Panc1 (cell line): ENCODE measurements around the gene ZNF501.

ENCODE experiments used
- POLR2AphosphoS5 ChIP-seq: IDR thresholded peaks from 2 replicates; pipeline ENCODE4 v1.6.1; 2012; ENCODE audit warnings: mild to moderate bottlenecking, low read depth, low read length, moderate library complexity
- SIN3A ChIP-seq: IDR thresholded peaks from 2 replicates; pipeline ENCODE4 v1.6.1; 2012; ENCODE audit warnings: low read depth, mild to moderate bottlenecking, low read length, moderate library complexity, borderline replicate concordance; ENCODE audit not compliant: insufficient read depth
- TF ChIP-seq, protein P1 (sequence below): fragments of 450-650 bp; IDR thresholded peaks from 2 replicates; pipeline ENCODE4 v1.5.1; 2017; ENCODE audit warnings: mild to moderate bottlenecking
- TF ChIP-seq, protein P2 (sequence below), 2 experiments: IDR thresholded peaks; 2 replicates each; pipeline ENCODE4 v1.6.1; 2011 to 2012; ENCODE audit warnings: low read depth in 2 of 2, control low read depth in 1 of 2, low read length in 1 of 2, mild to moderate bottlenecking in 1 of 2, moderate library complexity in 1 of 2; ENCODE audit not compliant: insufficient read depth in 1 of 2

DNA sequence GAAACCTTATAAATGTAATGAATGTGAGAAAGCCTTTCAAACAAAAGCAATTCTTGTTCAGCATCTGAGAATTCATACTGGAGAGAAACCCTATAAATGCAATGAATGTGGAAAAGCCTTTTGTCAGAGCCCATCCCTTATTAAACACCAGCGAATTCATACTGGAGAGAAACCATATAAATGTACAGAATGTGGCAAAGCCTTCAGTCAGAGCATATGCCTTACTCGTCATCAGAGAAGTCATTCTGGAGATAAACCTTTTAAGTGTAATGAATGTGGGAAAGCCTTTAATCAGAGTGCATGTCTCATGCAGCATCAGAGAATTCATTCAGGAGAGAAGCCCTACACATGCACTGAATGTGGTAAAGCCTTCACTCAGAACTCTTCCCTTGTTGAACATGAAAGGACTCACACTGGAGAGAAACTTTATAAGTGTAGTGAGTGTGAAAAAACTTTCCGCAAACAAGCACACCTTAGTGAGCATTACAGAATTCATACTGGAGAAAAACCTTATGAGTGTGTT lies 5.3 kb downstream of the ZNF501 start:
- TF ChIP-seq, protein P1, sequence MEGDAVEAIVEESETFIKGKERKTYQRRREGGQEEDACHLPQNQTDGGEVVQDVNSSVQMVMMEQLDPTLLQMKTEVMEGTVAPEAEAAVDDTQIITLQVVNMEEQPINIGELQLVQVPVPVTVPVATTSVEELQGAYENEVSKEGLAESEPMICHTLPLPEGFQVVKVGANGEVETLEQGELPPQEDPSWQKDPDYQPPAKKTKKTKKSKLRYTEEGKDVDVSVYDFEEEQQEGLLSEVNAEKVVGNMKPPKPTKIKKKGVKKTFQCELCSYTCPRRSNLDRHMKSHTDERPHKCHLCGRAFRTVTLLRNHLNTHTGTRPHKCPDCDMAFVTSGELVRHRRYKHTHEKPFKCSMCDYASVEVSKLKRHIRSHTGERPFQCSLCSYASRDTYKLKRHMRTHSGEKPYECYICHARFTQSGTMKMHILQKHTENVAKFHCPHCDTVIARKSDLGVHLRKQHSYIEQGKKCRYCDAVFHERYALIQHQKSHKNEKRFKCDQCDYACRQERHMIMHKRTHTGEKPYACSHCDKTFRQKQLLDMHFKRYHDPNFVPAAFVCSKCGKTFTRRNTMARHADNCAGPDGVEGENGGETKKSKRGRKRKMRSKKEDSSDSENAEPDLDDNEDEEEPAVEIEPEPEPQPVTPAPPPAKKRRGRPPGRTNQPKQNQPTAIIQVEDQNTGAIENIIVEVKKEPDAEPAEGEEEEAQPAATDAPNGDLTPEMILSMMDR: no peak
- TF ChIP-seq POLR2AphosphoS5 (no peak), SIN3A (no peak)
- TF ChIP-seq, protein P2, sequence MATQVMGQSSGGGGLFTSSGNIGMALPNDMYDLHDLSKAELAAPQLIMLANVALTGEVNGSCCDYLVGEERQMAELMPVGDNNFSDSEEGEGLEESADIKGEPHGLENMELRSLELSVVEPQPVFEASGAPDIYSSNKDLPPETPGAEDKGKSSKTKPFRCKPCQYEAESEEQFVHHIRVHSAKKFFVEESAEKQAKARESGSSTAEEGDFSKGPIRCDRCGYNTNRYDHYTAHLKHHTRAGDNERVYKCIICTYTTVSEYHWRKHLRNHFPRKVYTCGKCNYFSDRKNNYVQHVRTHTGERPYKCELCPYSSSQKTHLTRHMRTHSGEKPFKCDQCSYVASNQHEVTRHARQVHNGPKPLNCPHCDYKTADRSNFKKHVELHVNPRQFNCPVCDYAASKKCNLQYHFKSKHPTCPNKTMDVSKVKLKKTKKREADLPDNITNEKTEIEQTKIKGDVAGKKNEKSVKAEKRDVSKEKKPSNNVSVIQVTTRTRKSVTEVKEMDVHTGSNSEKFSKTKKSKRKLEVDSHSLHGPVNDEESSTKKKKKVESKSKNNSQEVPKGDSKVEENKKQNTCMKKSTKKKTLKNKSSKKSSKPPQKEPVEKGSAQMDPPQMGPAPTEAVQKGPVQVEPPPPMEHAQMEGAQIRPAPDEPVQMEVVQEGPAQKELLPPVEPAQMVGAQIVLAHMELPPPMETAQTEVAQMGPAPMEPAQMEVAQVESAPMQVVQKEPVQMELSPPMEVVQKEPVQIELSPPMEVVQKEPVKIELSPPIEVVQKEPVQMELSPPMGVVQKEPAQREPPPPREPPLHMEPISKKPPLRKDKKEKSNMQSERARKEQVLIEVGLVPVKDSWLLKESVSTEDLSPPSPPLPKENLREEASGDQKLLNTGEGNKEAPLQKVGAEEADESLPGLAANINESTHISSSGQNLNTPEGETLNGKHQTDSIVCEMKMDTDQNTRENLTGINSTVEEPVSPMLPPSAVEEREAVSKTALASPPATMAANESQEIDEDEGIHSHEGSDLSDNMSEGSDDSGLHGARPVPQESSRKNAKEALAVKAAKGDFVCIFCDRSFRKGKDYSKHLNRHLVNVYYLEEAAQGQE (IDR thresholded peaks at IDR 0.05; ENCODE audit: insufficient read depth in 1 of 2, low read depth in 2 of 2, low read length in 1 of 2): no peak
